CD4-positive, alpha-beta T cell (primary cell): ENCODE data around the gene SH2D1B. TPM values are rescaled to one million over a fixed set of nuclear protein-coding genes. Genes with fewer than 3 reads are reported as not detected.

ENCODE experiments used
- ATAC-seq: fragments of 200-7000 bp; cut with Tn5 transposase; one replicate; pipeline ENCODE4 v1.10.0; 2022; ENCODE audit warnings: mild to moderate bottlenecking; ENCODE audit not compliant: poor library complexity
- CTCF ChIA-PET: fragments of 350-600 bp; sonication (Branson Sonifier 250); formaldehyde crosslinking; loops from one replicate; lab custom pipeline; 2021; ENCODE audit warnings: antibody characterized with exemption, inconsistent platforms; lab: Charles Lee
- POLR2A ChIA-PET: fragments of 350-600 bp; sonication (Branson Sonifier 250); formaldehyde crosslinking; loops from one replicate; lab custom pipeline; 2021; ENCODE audit warnings: antibody characterized with exemption, inconsistent platforms; lab: Charles Lee
- DNase-seq, 14 experiments: peaks; one replicate each; pipeline ENCODE4 v3.0.0-alpha.2; 2013 to 2020; ENCODE audit warnings: mixed read lengths in 2 of 14
- H3K27ac ChIP-seq, 2 donors: one replicate each; pipeline versions ENCODE4 v1.5.1 to v1.7.0; 2013; ENCODE audit warnings: low read length in 2 of 2, low read depth in 1 of 2, mild to moderate bottlenecking in 1 of 2
- H3K27me3 ChIP-seq, 2 experiments: 1 replicate in 1 of 2; 2 replicates in 1 of 2; pipeline versions ENCODE4 v1.6.1 to v1.7.0; 2013; ENCODE audit warnings: low read length in 2 of 2, control low read depth in 1 of 2, mild to moderate bottlenecking in 1 of 2, moderate library complexity in 1 of 2; ENCODE audit not compliant: insufficient read depth in 2 of 2, control insufficient read depth in 1 of 2
- H3K36me3 ChIP-seq: one replicate; pipeline ENCODE4 v1.6.1; 2013; ENCODE audit warnings: low read length, control low read depth; ENCODE audit not compliant: insufficient read depth
- H3K4me1 ChIP-seq: one replicate; pipeline ENCODE4 v1.6.1; 2013; ENCODE audit warnings: low read length, control low read depth; ENCODE audit not compliant: insufficient read depth
- H3K4me3 ChIP-seq: one replicate; pipeline ENCODE4 v1.5.1; 2013; ENCODE audit warnings: mild to moderate bottlenecking, low read length, moderate library complexity
- H3K9me3 ChIP-seq, 2 experiments: 1 replicate in 1 of 2; 2 replicates in 1 of 2; pipeline versions ENCODE4 v1.6.1 to v1.7.0; 2013; ENCODE audit warnings: low read length in 2 of 2, mild to moderate bottlenecking in 2 of 2, control low read depth in 1 of 2, moderate library complexity in 1 of 2; ENCODE audit not compliant: control insufficient read depth in 1 of 2, insufficient read depth in 1 of 2
- H3K27ac Mint-ChIP-seq: one replicate; pipeline ENCODE4 v1.8.0; 2020; ENCODE audit warnings: mixed read lengths
- H3K27me3 Mint-ChIP-seq: one replicate; pipeline ENCODE4 v1.8.0; 2021; ENCODE audit warnings: mixed read lengths
- H3K36me3 Mint-ChIP-seq: one replicate; pipeline ENCODE4 v1.8.0; 2021; ENCODE audit warnings: low read depth, mixed read lengths
- H3K4me1 Mint-ChIP-seq: one replicate; pipeline ENCODE4 v1.8.0; 2021; ENCODE audit warnings: low read depth, mixed read lengths
- H3K4me3 Mint-ChIP-seq: one replicate; pipeline ENCODE4 v1.8.0; 2020; ENCODE audit warnings: mild to moderate bottlenecking, mixed read lengths
- H3K9me3 Mint-ChIP-seq: one replicate; pipeline ENCODE4 v1.8.0; 2020; ENCODE audit warnings: mixed read lengths
- CTCF ChIP-seq: fragments of 200-600 bp; IDR thresholded peaks from one replicate; pipeline ENCODE4 v1.8.0; 2022; ENCODE audit warnings: antibody characterized with exemption, mild to moderate bottlenecking
- intact Hi-C, 2 experiments: fragments of 100-400 bp; cut with DNase I in 1 of 2; cut with micrococcal nuclease in 1 of 2; formaldehyde crosslinking; loops; one replicate each; pipeline versions ENCODE4 v1.15.1 to v1.9.0; 2023 to 2025; cut with DNase I, micrococcal nuclease
- total RNA-seq, 174 experiments: library from RNA in 2 of 174; stranded (reverse) in 2 of 174; gene quantifications; one replicate each; pipeline ENCODE4 v1.2.3 and lab custom pipeline; 2021 to 2026

Gene SH2D1B
- total RNA-seq, 2 experiments from 2014 or later: not detected

GRCh38 chr1:162370721-162371120 is 41.2 kb downstream of the SH2D1B start:
- POLR2A ChIA-PET: no interaction called here
- H3K27me3 ChIP-seq: no peaks in the 10 kb centered on the region
- no peak for TF ChIP-seq CTCF
- no peak overlapping the region for H3K4me3 ChIP-seq
- H3K9me3 ChIP-seq: no peaks in the 10 kb centered on the region
- CTCF ChIA-PET: no interaction called here
- no peak for DNase-seq
- intact Hi-C loops: no loop called here
- no peaks in the 10 kb centered on the region for H3K36me3 Mint-ChIP-seq
- ATAC-seq: no peak
- H3K27ac ChIP-seq: no peak overlapping the region
- no peak overlapping the region for H3K4me3 Mint-ChIP-seq
- no peaks in the 10 kb centered on the region for H3K9me3 Mint-ChIP-seq
- no peaks in the 10 kb centered on the region for H3K36me3 ChIP-seq
- no peaks in the 10 kb centered on the region for H3K4me1 ChIP-seq
- H3K27me3 Mint-ChIP-seq: no peaks in the 10 kb centered on the region
- no peak overlapping the region for H3K27ac Mint-ChIP-seq
- no peaks in the 10 kb centered on the region for H3K4me1 Mint-ChIP-seq

DNA sequence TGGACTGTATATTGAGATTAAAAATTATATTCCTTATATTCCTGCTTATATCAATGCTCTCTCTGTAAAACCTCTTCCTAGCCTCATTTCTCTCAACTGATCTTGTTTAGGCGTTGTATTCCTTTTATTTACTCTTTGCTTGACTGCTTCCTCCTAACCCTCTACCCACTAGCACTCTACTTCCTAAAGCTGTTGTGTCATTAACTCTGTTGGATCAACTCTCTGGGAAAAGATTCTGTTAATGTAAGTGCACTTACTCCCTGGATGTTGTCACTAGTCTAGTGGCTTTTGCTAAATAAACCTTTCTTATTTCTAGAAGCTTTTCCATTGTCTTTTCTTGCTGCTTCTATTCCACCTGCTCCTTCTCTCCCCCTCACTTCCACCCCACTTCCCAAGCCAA is 41.8 kb downstream of the SH2D1B start:
- ATAC-seq (no peak), DNase-seq (no peak)
- Histone ChIP-seq H3K27ac (no peak overlapping the region), H3K27me3 (no peaks in the 10 kb centered on the region), H3K9me3 (no peaks in the 10 kb centered on the region), H3K4me1 (no peaks in the 10 kb centered on the region), H3K4me3 (no peak overlapping the region), H3K36me3 (no peaks in the 10 kb centered on the region)
- ChIA-PET CTCF (no interaction called here), POLR2A (no interaction called here)
- no peaks in the 10 kb centered on the region for H3K27me3 Mint-ChIP-seq
- no peak overlapping the region for H3K27ac Mint-ChIP-seq
- TF ChIP-seq CTCF: no peak
- intact Hi-C loops: no loop called here
- H3K4me3 Mint-ChIP-seq: no peak overlapping the region
- H3K4me1 Mint-ChIP-seq: no peaks in the 10 kb centered on the region
- H3K9me3 Mint-ChIP-seq: no peaks in the 10 kb centered on the region
- H3K36me3 Mint-ChIP-seq: no peaks in the 10 kb centered on the region

DNA sequence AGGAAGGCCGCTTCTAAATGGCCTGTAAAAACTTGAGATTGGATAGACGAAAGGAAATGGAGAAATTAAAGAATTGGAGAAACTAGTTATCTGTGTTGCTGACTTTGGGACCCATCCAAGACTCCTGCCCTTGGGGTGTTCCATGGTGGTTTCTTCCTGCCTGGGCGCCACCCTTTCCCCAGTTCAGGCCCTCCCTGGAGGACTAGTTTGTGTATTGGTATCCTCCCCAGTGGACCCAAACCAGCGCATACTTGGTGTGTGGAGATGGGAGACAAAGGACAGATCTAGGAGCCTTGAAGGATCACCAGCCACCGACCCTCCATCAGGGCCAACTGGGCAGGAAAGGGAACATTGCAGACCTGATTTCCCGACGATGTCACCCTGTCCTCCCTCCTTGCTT is 42.4 kb downstream of the SH2D1B start:
- ATAC-seq: no peak
- intact Hi-C loops: no loop called here
- no peaks in the 10 kb centered on the region for H3K4me1 ChIP-seq
- H3K9me3 Mint-ChIP-seq: no peaks in the 10 kb centered on the region
- no peak for TF ChIP-seq CTCF
- no peak overlapping the region for H3K27ac ChIP-seq
- ChIA-PET POLR2A (no interaction called here), CTCF (no interaction called here)
- no peaks in the 10 kb centered on the region for H3K27me3 ChIP-seq
- H3K4me3 ChIP-seq: no peak overlapping the region
- H3K27me3 Mint-ChIP-seq: no peaks in the 10 kb centered on the region
- H3K9me3 ChIP-seq: no peaks in the 10 kb centered on the region
- H3K4me1 Mint-ChIP-seq: no peaks in the 10 kb centered on the region
- H3K4me3 Mint-ChIP-seq: no peak overlapping the region
- H3K27ac Mint-ChIP-seq: no peak overlapping the region
- DNase-seq: no peak
- H3K36me3 Mint-ChIP-seq: no peaks in the 10 kb centered on the region
- no peaks in the 10 kb centered on the region for H3K36me3 ChIP-seq
